Measurements from ENCODE around the gene RAB17.
"Not testable (repeated sequence)": the region's sequence is repeated elsewhere in the genome, so short reads cannot be mapped to it uniquely, and the experiment has no call there.

Gene RAB17

GRCh38 chr2:237618449-237618848 is 27.9 kb upstream of the RAB17 start:
- no peak overlapping the region for H3K27ac ChIP-seq (ENCODE audit: low read length)
- no peak overlapping the region for H3K9ac ChIP-seq (ENCODE audit: low read length)
- no peaks in the 10 kb centered on the region for H3K9me3 ChIP-seq (ENCODE audit: control insufficient read depth, low read depth, low read length)
- no peaks in the 10 kb centered on the region for H3K36me3 ChIP-seq (ENCODE audit: control insufficient read depth, low read depth, low read length)
- H3K4me3 ChIP-seq (ENCODE audit: low read length), result no peak overlapping the region
- H3K27me3 ChIP-seq (ENCODE audit: control insufficient read depth, insufficient read depth, low read length), result no peaks in the 10 kb centered on the region
- peaks cover 25% of the 10 kb centered on the region for H3K4me1 ChIP-seq (ENCODE audit: control insufficient read depth, low read depth, low read length)

GRCh38 chr2:237617587-237617982 is 27.1 kb upstream of the RAB17 start:
- no peak overlapping the region for H3K27ac ChIP-seq (ENCODE audit: low read length)
- H3K36me3 ChIP-seq (ENCODE audit: control insufficient read depth, low read depth, low read length), result no peaks in the 10 kb centered on the region
- no peaks in the 10 kb centered on the region for H3K9me3 ChIP-seq (ENCODE audit: control insufficient read depth, low read depth, low read length)
- no peak overlapping the region for H3K4me3 ChIP-seq (ENCODE audit: low read length)
- H3K4me1 ChIP-seq (ENCODE audit: control insufficient read depth, low read depth, low read length), result peaks cover 31% of the 10 kb centered on the region
- H3K9ac ChIP-seq (ENCODE audit: low read length), result no peak overlapping the region
- H3K27me3 ChIP-seq (ENCODE audit: control insufficient read depth, insufficient read depth, low read length), result no peaks in the 10 kb centered on the region

GRCh38 chr2:237616734-237617586 is 26.4 kb upstream of the RAB17 start:
- H3K9ac ChIP-seq (ENCODE audit: low read length), result no peak overlapping the region

GRCh38 chr2:237616373-237616733 is 25.8 kb upstream of the RAB17 start:
- H3K27ac ChIP-seq (ENCODE audit: low read length), result no peak overlapping the region
- no peak overlapping the region for H3K4me3 ChIP-seq (ENCODE audit: low read length)
- no peaks in the 10 kb centered on the region for H3K9me3 ChIP-seq (ENCODE audit: control insufficient read depth, low read depth, low read length)
- no peaks in the 10 kb centered on the region for H3K36me3 ChIP-seq (ENCODE audit: control insufficient read depth, low read depth, low read length)
- H3K27me3 ChIP-seq (ENCODE audit: control insufficient read depth, insufficient read depth, low read length), result no peaks in the 10 kb centered on the region
- H3K9ac ChIP-seq (ENCODE audit: low read length), result no peak overlapping the region
- H3K4me1 ChIP-seq (ENCODE audit: control insufficient read depth, low read depth, low read length), result peaks cover 32% of the 10 kb centered on the region

More at GRCh38 chr2:237616734-237617586, 26.4 kb upstream of the RAB17 start:
- peaks cover 32% of the 10 kb centered on the region for H3K4me1 ChIP-seq (ENCODE audit: control insufficient read depth, low read depth, low read length)
- no peak overlapping the region for H3K27ac ChIP-seq (ENCODE audit: low read length)
- H3K4me3 ChIP-seq (ENCODE audit: low read length), result no peak overlapping the region
- H3K36me3 ChIP-seq (ENCODE audit: control insufficient read depth, low read depth, low read length), result no peaks in the 10 kb centered on the region
- no peaks in the 10 kb centered on the region for H3K27me3 ChIP-seq (ENCODE audit: control insufficient read depth, insufficient read depth, low read length)
- no peaks in the 10 kb centered on the region for H3K9me3 ChIP-seq (ENCODE audit: control insufficient read depth, low read depth, low read length)

GRCh38 chr2:237615631-237616249 is 25.2 kb upstream of the RAB17 start:
- Histone ChIP-seq H3K9ac (ENCODE audit: low read length) (no peak overlapping the region), H3K27ac (ENCODE audit: low read length) (no peak overlapping the region), H3K27me3 (ENCODE audit: control insufficient read depth, insufficient read depth, low read length) (no peaks in the 10 kb centered on the region), H3K9me3 (ENCODE audit: control insufficient read depth, low read depth, low read length) (no peaks in the 10 kb centered on the region), H3K4me1 (ENCODE audit: control insufficient read depth, low read depth, low read length) (peaks cover 32% of the 10 kb centered on the region), H3K36me3 (ENCODE audit: control insufficient read depth, low read depth, low read length) (no peaks in the 10 kb centered on the region), H3K4me3 (ENCODE audit: low read length) (no peak overlapping the region)

GRCh38 chr2:237614151-237614720 is 23.7 kb upstream of the RAB17 start:
- H3K4me3 ChIP-seq (ENCODE audit: low read length), result no peak overlapping the region
- H3K27ac ChIP-seq (ENCODE audit: low read length), result peak overlapping the region; percentile 49
- peaks cover 32% of the 10 kb centered on the region for H3K4me1 ChIP-seq (ENCODE audit: control insufficient read depth, low read depth, low read length)
- H3K9me3 ChIP-seq (ENCODE audit: control insufficient read depth, low read depth, low read length), result no peaks in the 10 kb centered on the region
- no peaks in the 10 kb centered on the region for H3K36me3 ChIP-seq (ENCODE audit: control insufficient read depth, low read depth, low read length)
- H3K27me3 ChIP-seq (ENCODE audit: control insufficient read depth, insufficient read depth, low read length), result no peaks in the 10 kb centered on the region
- peak overlapping the region; percentile 11 for H3K9ac ChIP-seq (ENCODE audit: low read length)

GRCh38 chr2:237613679-237614078 is 23.1 kb upstream of the RAB17 start:
- Histone ChIP-seq H3K9ac (ENCODE audit: low read length) (peak overlapping the region; percentile 11), H3K36me3 (ENCODE audit: control insufficient read depth, low read depth, low read length) (no peaks in the 10 kb centered on the region), H3K4me3 (ENCODE audit: low read length) (no peak overlapping the region), H3K9me3 (ENCODE audit: control insufficient read depth, low read depth, low read length) (no peaks in the 10 kb centered on the region), H3K27ac (ENCODE audit: low read length) (peak overlapping the region; percentile 49), H3K4me1 (ENCODE audit: control insufficient read depth, low read depth, low read length) (peaks cover 32% of the 10 kb centered on the region), H3K27me3 (ENCODE audit: control insufficient read depth, insufficient read depth, low read length) (no peaks in the 10 kb centered on the region)

- Histone ChIP-seq H3K4me1 (ENCODE audit: control insufficient read depth, low read depth, low read length) (peaks cover 32% of the 10 kb centered on the region), H3K9ac (ENCODE audit: low read length) (peak overlapping the region; percentile 11), H3K27ac (ENCODE audit: low read length) (no peak overlapping the region)
These were observed 22.2 kb upstream of the RAB17 start for GRCh38 chr2:237612527-237613357.

GRCh38 chr2:237606522-237606921 is 16.0 kb upstream of the RAB17 start:
- not testable (repeated sequence) for H3K27me3 ChIP-seq (ENCODE audit: control insufficient read depth, insufficient read depth, low read length); H3K9ac ChIP-seq (ENCODE audit: low read length); H3K4me3 ChIP-seq (ENCODE audit: low read length); H3K27ac ChIP-seq (ENCODE audit: low read length); H3K9me3 ChIP-seq (ENCODE audit: control insufficient read depth, low read depth, low read length); H3K36me3 ChIP-seq (ENCODE audit: control insufficient read depth, low read depth, low read length)
- H3K4me1 ChIP-seq (ENCODE audit: control insufficient read depth, low read depth, low read length), result peaks cover 17% of the 10 kb centered on the region

More at GRCh38 chr2:237612527-237613357, 22.2 kb upstream of the RAB17 start:
- no peaks in the 10 kb centered on the region for H3K36me3 ChIP-seq (ENCODE audit: control insufficient read depth, low read depth, low read length)
- H3K9me3 ChIP-seq (ENCODE audit: control insufficient read depth, low read depth, low read length), result no peaks in the 10 kb centered on the region
- no peaks in the 10 kb centered on the region for H3K27me3 ChIP-seq (ENCODE audit: control insufficient read depth, insufficient read depth, low read length)
- H3K4me3 ChIP-seq (ENCODE audit: low read length), result no peak overlapping the region

- Histone ChIP-seq H3K27me3 (ENCODE audit: control insufficient read depth, insufficient read depth, low read length) (no peaks in the 10 kb centered on the region), H3K4me3 (ENCODE audit: low read length) (no peak overlapping the region), H3K9me3 (ENCODE audit: control insufficient read depth, low read depth, low read length) (no peaks in the 10 kb centered on the region), H3K36me3 (ENCODE audit: control insufficient read depth, low read depth, low read length) (no peaks in the 10 kb centered on the region), H3K9ac (ENCODE audit: low read length) (no peak overlapping the region), H3K27ac (ENCODE audit: low read length) (no peak overlapping the region), H3K4me1 (ENCODE audit: control insufficient read depth, low read depth, low read length) (peaks cover 20% of the 10 kb centered on the region)
These were observed 14.4 kb upstream of the RAB17 start for GRCh38 chr2:237604960-237605359.

GRCh38 chr2:237604391-237604790 is 13.9 kb upstream of the RAB17 start:
- peaks cover 20% of the 10 kb centered on the region for H3K4me1 ChIP-seq (ENCODE audit: control insufficient read depth, low read depth, low read length)
- no peaks in the 10 kb centered on the region for H3K9me3 ChIP-seq (ENCODE audit: control insufficient read depth, low read depth, low read length)
- H3K27ac ChIP-seq (ENCODE audit: low read length), result no peak overlapping the region
- no peaks in the 10 kb centered on the region for H3K36me3 ChIP-seq (ENCODE audit: control insufficient read depth, low read depth, low read length)
- no peaks in the 10 kb centered on the region for H3K27me3 ChIP-seq (ENCODE audit: control insufficient read depth, insufficient read depth, low read length)
- H3K4me3 ChIP-seq (ENCODE audit: low read length), result no peak overlapping the region
- no peak overlapping the region for H3K9ac ChIP-seq (ENCODE audit: low read length)
